ENCODE results near the gene GIGYF2. TPM values are rescaled to one million over a fixed set of nuclear protein-coding genes. Genes with fewer than 3 reads are reported as not detected.

Gene GIGYF2
- total and polyA plus RNA-seq, 2 of the 13 experiments (the other 11 are each of a cell fraction or from before 2014, with no cell fraction given) = 44.9 to 73.5 TPM

DNA sequence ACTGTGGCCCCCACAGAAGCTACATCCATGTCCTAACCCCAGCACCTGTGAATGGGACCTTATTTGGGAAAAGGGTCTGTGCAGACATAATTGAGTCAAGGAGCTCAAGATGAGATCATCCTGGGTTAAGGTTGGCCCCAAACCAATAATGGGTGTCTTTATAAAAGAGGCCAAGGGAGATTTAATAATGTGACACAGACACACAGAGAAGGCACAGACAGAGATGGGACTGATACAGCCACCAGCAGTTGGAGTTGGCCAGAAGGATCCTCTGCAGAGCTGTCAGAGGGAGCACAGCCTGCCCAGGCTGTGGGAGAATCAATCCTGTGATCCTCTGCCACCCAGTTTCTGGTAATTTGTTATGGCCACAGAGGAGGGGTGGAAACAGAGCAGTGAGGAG lies 199.0 kb downstream of the GIGYF2 start (continued):
- TF ChIP-seq WIZ (CRISPR knock-in tag; IDR thresholded peaks at IDR 0.05) (no peak), MXD4 (CRISPR knock-in tag; IDR thresholded peaks at IDR 0.05) (no peak), FOXO4 (CRISPR knock-in tag; conservative IDR thresholded peaks at IDR 0.05) (no peak), CHD2 (IDR thresholded peaks at IDR 0.05; ENCODE audit: low read depth, low read length) (no peak), ZNF350 (CRISPR knock-in tag; IDR thresholded peaks at IDR 0.05; ENCODE audit: borderline replicate concordance, low read depth) (no peak), NR2F6 (IDR thresholded peaks at IDR 0.05) (no peak), NR2F6 (CRISPR knock-in tag; IDR thresholded peaks at IDR 0.05) (no peak), YEATS4 (CRISPR knock-in tag; IDR thresholded peaks at IDR 0.05; ENCODE audit: borderline replicate concordance) (no peak), ZNF33B (CRISPR knock-in tag; IDR thresholded peaks at IDR 0.05) (no peak), RORA (CRISPR knock-in tag; IDR thresholded peaks at IDR 0.05) (no peak)
- TF ChIP-seq, protein P1, sequence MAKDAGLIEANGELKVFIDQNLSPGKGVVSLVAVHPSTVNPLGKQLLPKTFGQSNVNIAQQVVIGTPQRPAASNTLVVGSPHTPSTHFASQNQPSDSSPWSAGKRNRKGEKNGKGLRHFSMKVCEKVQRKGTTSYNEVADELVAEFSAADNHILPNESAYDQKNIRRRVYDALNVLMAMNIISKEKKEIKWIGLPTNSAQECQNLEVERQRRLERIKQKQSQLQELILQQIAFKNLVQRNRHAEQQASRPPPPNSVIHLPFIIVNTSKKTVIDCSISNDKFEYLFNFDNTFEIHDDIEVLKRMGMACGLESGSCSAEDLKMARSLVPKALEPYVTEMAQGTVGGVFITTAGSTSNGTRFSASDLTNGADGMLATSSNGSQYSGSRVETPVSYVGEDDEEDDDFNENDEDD (CRISPR knock-in tag; IDR thresholded peaks at IDR 0.05; ENCODE audit: borderline replicate concordance) = no peak
- TF ChIP-seq, protein P2, sequence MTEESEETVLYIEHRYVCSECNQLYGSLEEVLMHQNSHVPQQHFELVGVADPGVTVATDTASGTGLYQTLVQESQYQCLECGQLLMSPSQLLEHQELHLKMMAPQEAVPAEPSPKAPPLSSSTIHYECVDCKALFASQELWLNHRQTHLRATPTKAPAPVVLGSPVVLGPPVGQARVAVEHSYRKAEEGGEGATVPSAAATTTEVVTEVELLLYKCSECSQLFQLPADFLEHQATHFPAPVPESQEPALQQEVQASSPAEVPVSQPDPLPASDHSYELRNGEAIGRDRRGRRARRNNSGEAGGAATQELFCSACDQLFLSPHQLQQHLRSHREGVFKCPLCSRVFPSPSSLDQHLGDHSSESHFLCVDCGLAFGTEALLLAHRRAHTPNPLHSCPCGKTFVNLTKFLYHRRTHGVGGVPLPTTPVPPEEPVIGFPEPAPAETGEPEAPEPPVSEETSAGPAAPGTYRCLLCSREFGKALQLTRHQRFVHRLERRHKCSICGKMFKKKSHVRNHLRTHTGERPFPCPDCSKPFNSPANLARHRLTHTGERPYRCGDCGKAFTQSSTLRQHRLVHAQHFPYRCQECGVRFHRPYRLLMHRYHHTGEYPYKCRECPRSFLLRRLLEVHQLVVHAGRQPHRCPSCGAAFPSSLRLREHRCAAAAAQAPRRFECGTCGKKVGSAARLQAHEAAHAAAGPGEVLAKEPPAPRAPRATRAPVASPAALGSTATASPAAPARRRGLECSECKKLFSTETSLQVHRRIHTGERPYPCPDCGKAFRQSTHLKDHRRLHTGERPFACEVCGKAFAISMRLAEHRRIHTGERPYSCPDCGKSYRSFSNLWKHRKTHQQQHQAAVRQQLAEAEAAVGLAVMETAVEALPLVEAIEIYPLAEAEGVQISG (CRISPR knock-in tag; IDR thresholded peaks at IDR 0.05) = no peak
